Fibroblast of lung (primary cell): ENCODE measurements around the gene FEZF1. TPM values are rescaled to one million over a fixed set of nuclear protein-coding genes. Genes with fewer than 3 reads are reported as not detected.

Experiments
- DNase-seq, 2 donors: peaks; one replicate each; pipeline versions ENCODE4 v3.0.0 to v3.0.0-alpha.2; 2010; ENCODE audit warnings: low read depth in 2 of 2
- H2AFZ ChIP-seq: 2 replicates; pipeline ENCODE4 v1.5.1; 2012; ENCODE audit warnings: low read length, control low read depth, inconsistent platforms
- H3K27ac ChIP-seq: 2 replicates; pipeline ENCODE4 v1.5.1; 2011; ENCODE audit warnings: low read length, control low read depth; ENCODE audit not compliant: insufficient read depth
- H3K27me3 ChIP-seq: 2 replicates; pipeline ENCODE4 v1.5.1; 2011; ENCODE audit warnings: mild to moderate bottlenecking, low read length; ENCODE audit not compliant: control insufficient read depth, insufficient read depth
- H3K36me3 ChIP-seq: 2 replicates; pipeline ENCODE4 v1.5.1; 2011; ENCODE audit warnings: low read length; ENCODE audit not compliant: control insufficient read depth, insufficient read depth
- H3K4me1 ChIP-seq: 2 replicates; pipeline ENCODE4 v1.5.1; 2011; ENCODE audit warnings: low read length; ENCODE audit not compliant: control insufficient read depth, insufficient read depth; ENCODE audit errors: extremely low read depth
- H3K4me2 ChIP-seq: 2 replicates; pipeline ENCODE4 v1.5.1; 2011; ENCODE audit warnings: low read length, control low read depth; ENCODE audit not compliant: insufficient read depth; ENCODE audit errors: extremely low read depth
- H3K4me3 ChIP-seq, 4 experiments: fragments of 200-600 bp in 1 of 4; sonication (generic) in 1 of 4; replicated peaks in 1 of 4; 2 replicates each; pipeline ENCODE4 v1.5.1; 2011 to 2016; ENCODE audit warnings: low read length in 4 of 4, low read depth in 3 of 4, mild to moderate bottlenecking in 3 of 4, control low read depth in 2 of 4, inconsistent platforms in 1 of 4, mixed read lengths in 1 of 4; ENCODE audit not compliant: insufficient read depth in 1 of 4; ENCODE audit errors: control extremely low read depth in 1 of 4
- H3K79me2 ChIP-seq: 2 replicates; pipeline ENCODE4 v1.5.1; 2012; ENCODE audit warnings: mild to moderate bottlenecking, low read length, inconsistent platforms; ENCODE audit not compliant: control insufficient read depth, insufficient read depth
- H3K9ac ChIP-seq: 2 replicates; pipeline ENCODE4 v1.5.1; 2011; ENCODE audit warnings: mild to moderate bottlenecking, low read length, control low read depth; ENCODE audit not compliant: insufficient read depth
- H3K9me3 ChIP-seq: 2 replicates; pipeline ENCODE4 v1.5.1; 2012; ENCODE audit warnings: low read depth, low read length; ENCODE audit not compliant: control insufficient read depth, insufficient read depth
- H4K20me1 ChIP-seq: 2 replicates; pipeline ENCODE4 v1.5.1; 2011; ENCODE audit warnings: low read length; ENCODE audit not compliant: control insufficient read depth, insufficient read depth; ENCODE audit errors: extremely low read depth
- EZH2 ChIP-seq: IDR thresholded peaks from 2 replicates; pipeline ENCODE4 v1.5.1; 2012; ENCODE audit warnings: low read length, control low read depth, mild to moderate bottlenecking; ENCODE audit errors: missing control alignments
- polyA plus RNA-seq, 2 donors: library from polyadenylated mRNA; depleted of rRNA in 1 of 2; stranded (reverse) in 1 of 2; unstranded in 1 of 2; fragments of >200 nt; gene quantifications; 2 replicates each; pipeline ENCODE4 v1.2.1, GENCODE V29; 2011 to 2012; ENCODE audit warnings: missing spikeins in 1 of 2
- total RNA-seq: library from RNA; depleted of rRNA; stranded (reverse); fragments of >200 nt; gene quantifications from 2 replicates; pipeline ENCODE4 v1.2.1, GENCODE V29; 2014
- TF ChIP-seq, protein P1 (sequence below), 2 donors: IDR thresholded peaks in 1 of 2; conservative IDR thresholded peaks in 1 of 2; 1 replicate in 1 of 2; 2 replicates in 1 of 2; pipeline ENCODE4 v1.5.1; 2011 to 2012; ENCODE audit warnings: low read length in 2 of 2, control low read depth in 1 of 2, inconsistent platforms in 1 of 2, low read depth in 1 of 2, mild to moderate bottlenecking in 1 of 2

Gene FEZF1
- total and polyA plus RNA-seq, 2 donors (not counting 1 experiment from before 2014, with no cell fraction given) = not detected

DNA sequence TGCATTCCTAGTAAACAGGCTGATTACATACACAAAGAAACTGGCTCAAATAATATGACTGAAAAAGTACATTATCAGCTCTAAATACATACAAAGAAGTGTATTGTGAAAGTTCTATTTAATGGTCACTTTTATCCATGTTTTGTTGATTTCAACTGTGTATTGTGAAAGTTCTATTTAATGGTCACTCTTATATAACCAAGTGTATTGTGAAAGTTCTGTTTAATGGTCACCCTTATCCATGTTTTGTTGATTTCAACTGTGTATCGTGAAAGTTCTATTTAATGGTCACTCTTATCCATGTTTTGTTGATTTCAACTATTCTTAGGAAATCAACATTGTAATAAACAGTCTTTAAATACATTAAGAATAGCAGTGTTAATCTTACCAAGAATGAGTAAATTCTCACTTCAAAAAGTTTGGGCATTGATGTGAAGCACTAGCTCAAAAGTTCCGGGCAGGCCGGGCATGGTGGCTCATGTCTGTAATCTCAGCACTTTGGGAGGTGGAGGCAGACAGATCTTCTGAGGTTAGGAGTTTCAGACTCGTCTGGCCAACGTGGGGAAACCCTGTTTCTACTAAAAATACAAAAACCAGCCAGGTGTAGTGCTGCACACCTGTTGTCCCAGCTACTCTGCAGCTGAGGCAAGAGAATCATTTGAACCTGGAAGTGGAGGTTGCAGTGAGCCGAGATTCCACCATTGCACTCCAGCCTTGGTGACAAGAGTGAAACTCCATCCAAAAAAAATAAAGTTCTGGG is 34.8 kb upstream of the FEZF1 start:
- Histone ChIP-seq H4K20me1 (no peaks in the 10 kb centered on the region), H3K4me3 (no peak overlapping the region), H3K27me3 (no peaks in the 10 kb centered on the region), H3K9ac (no peak overlapping the region), H3K9me3 (no peaks in the 10 kb centered on the region), H3K27ac (no peak overlapping the region), H3K79me2 (no peaks in the 10 kb centered on the region), H2AFZ (no peak overlapping the region), H3K36me3 (no peaks in the 10 kb centered on the region), H3K4me1 (no peaks in the 10 kb centered on the region), H3K4me2 (no peak overlapping the region)
- TF ChIP-seq, protein P1, sequence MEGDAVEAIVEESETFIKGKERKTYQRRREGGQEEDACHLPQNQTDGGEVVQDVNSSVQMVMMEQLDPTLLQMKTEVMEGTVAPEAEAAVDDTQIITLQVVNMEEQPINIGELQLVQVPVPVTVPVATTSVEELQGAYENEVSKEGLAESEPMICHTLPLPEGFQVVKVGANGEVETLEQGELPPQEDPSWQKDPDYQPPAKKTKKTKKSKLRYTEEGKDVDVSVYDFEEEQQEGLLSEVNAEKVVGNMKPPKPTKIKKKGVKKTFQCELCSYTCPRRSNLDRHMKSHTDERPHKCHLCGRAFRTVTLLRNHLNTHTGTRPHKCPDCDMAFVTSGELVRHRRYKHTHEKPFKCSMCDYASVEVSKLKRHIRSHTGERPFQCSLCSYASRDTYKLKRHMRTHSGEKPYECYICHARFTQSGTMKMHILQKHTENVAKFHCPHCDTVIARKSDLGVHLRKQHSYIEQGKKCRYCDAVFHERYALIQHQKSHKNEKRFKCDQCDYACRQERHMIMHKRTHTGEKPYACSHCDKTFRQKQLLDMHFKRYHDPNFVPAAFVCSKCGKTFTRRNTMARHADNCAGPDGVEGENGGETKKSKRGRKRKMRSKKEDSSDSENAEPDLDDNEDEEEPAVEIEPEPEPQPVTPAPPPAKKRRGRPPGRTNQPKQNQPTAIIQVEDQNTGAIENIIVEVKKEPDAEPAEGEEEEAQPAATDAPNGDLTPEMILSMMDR (conservative IDR thresholded peaks at IDR 0.05 in 1 of 2, IDR thresholded peaks at IDR 0.05 in 1 of 2; ENCODE audit: low read depth in 1 of 2, low read length in 2 of 2) = no peak
- TF ChIP-seq EZH2 = no peak
- no peak for DNase-seq

DNA sequence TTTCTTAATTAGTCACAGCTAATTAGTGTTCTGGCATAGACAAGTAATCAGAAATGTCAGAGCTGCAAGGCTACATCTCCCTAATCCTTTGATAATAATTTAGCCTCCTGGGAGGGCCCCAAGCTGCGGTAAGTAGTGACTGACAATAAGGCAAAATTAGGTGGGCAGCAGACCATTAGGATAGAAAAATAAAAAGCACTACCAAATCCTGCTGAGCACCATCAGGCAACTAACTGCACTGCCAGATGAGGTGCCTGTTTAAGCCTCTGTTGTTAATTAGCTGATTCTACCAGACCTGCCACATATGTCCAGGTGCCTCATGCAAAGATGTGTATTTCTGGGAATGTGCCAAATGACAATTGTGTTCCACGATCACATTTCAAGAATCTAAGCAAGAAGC is 32.5 kb upstream of the FEZF1 start:
- TF ChIP-seq, protein P1 (conservative IDR thresholded peaks at IDR 0.05 in 1 of 2, IDR thresholded peaks at IDR 0.05 in 1 of 2; ENCODE audit: low read depth in 1 of 2, low read length in 2 of 2) = no peak
- no peak for TF ChIP-seq EZH2
- DNase-seq = no peak
- H3K9ac ChIP-seq = no peak overlapping the region
- H4K20me1 ChIP-seq = no peaks in the 10 kb centered on the region
- H3K4me1 ChIP-seq = no peaks in the 10 kb centered on the region
- H3K36me3 ChIP-seq = no peaks in the 10 kb centered on the region
- H3K9me3 ChIP-seq = no peaks in the 10 kb centered on the region
- no peaks in the 10 kb centered on the region for H3K27me3 ChIP-seq
- no peaks in the 10 kb centered on the region for H3K79me2 ChIP-seq
- H3K4me3 ChIP-seq = no peak overlapping the region
- no peak overlapping the region for H2AFZ ChIP-seq
- no peak overlapping the region for H3K4me2 ChIP-seq
- no peak overlapping the region for H3K27ac ChIP-seq

DNA sequence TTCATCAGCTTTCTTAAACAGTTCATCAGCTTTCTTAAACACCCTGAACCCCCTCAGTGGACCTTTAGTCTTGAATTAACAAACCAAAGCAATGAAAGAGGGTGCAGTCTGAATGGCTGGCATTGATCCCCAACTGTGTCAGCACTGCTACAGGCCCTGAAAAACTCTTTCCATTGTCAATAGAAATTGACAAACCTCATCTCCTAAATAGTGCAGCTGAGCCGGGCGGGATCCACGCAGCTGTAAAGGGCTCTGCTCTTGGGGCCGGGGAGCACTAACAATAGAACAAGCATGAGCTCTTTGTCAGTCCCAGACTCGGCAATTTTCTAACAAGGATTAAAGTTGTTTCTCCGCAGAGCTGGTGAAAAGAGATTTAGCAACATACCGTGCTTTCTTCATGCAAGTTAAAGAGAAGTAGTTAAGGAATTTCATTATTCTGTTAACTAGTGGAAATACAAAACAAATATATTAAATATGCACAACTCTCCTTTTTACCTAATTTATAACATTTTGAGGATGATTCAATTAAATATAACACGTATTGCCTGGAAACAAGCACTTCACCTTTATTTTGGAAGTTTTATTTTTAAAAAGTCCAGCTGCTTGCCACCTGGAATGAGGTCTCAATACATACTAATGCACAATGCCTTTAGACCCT is 24.7 kb upstream of the FEZF1 start:
- H3K9me3 ChIP-seq = no peaks in the 10 kb centered on the region
- H2AFZ ChIP-seq = no peak overlapping the region
- TF ChIP-seq, protein P1 (conservative IDR thresholded peaks at IDR 0.05 in 1 of 2, IDR thresholded peaks at IDR 0.05 in 1 of 2; ENCODE audit: low read depth in 1 of 2, low read length in 2 of 2) = no peak
- no peak for TF ChIP-seq EZH2
- no peak overlapping the region for H3K27ac ChIP-seq
- DNase-seq = no peak
- H3K4me3 ChIP-seq = no peak overlapping the region
- no peaks in the 10 kb centered on the region for H3K27me3 ChIP-seq
- H4K20me1 ChIP-seq = no peaks in the 10 kb centered on the region
- H3K79me2 ChIP-seq = no peaks in the 10 kb centered on the region
- no peak overlapping the region for H3K9ac ChIP-seq
- H3K36me3 ChIP-seq = no peaks in the 10 kb centered on the region
- H3K4me2 ChIP-seq = no peak overlapping the region
- no peaks in the 10 kb centered on the region for H3K4me1 ChIP-seq
